NCI-H1105 (cell line): ENCODE data around the gene HYDIN.
"Not testable (repeated sequence)": the region's sequence is repeated elsewhere in the genome, so short reads cannot be mapped to it uniquely, and the experiment has no call there.

Experiments used
- DNase-seq: peaks from one replicate; lab custom pipeline; 2025; lab: John Stamatoyannopoulos, UW

HYDIN gene

DNA sequence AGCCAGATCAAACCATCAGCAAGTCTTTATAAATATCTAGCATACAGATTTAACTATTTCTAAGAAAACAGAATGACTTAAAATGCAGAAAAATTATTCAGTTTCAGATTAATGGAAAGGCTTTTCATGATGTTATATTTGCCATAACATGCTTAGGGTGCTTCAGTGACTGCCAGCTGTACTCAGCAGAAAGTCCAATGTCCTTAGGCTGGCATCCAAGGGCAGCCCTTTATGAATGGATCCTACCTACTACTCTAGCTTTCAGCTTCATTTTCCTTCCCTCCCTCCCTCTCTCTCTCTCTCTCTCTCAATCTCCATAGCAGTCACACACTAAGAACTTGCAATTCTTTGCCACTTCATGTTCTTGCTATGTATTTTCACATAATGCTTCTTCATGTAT is 124.6 kb downstream of the HYDIN start:
- not testable (repeated sequence) for DNase-seq

DNA sequence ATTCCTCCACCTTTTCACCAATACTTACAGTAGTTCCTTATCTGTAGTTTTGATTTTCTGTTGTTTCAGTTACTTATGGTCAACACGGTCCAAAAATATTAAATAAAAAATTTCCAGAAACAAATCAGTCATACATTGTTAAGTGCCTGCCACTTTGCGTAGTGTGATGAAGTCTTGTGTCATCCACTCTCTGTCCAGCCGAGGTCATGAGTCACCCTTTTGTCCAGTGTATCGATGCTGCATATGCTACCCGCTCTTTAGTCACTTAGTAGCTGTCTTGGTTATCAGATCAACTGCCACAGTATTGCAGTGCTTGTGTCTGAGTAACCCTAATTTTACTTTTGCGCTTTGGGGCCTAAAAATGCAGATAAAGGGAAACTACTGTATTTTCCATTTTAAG is 146.9 kb downstream of the HYDIN start:
- DNase-seq: not testable (repeated sequence)

DNA sequence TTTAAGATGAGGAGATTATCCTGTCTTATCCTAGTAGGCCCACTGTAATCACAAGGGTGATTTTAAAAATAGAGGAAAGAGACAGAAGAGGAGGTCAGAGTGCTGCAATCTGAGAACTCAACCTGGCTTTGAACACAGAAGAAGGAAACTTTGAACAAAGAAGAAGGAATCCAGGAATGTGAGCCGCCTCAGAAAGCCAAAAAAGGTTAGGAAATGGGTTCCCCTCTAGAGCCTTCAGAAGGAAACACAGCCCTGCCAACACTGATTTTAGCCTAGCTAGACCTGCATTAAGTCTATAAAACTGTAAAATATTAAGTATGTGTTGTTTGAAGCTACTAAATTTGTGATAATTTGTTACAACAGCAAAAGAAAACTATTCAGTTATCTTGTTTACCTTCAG is 149.7 kb downstream of the HYDIN start:
- not testable (repeated sequence) for DNase-seq

DNA sequence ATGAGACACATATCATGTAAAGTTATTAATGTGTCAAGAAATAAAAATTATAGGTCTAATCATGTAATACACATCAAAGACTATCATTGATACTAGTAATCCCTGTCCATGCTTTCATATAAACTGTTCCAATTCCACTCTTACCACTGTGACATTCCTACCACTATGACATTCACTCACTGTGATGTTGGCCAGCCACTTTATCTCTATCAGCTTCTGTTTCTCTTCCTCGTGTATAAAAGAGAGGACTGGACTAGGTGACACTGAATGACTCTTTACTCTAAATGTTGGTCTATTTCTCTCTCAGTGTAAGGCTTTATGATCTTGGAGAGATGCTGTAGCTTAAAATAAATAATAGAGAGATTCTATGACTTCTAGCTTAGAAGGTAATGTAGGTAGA is 150.3 kb downstream of the HYDIN start:
- DNase-seq: not testable (repeated sequence)

DNA sequence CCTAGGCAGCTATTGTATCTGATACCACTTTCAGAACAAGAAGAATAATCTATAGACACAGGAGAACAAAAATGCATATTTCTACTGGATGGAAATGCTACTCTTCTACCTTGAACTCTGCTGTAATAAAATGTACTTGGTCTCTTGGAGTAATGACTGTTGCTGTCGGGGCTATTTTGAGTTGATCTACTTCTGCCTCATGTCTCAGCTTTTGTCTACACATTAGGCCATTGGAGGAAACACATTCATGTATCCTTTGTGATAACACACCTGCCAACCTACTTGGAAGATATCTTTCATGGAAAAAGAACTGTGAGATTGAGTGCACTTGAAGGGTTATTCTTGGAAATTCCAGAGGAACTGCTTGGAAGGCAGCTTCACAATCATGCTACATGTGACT is 159.9 kb downstream of the HYDIN start:
- not testable (repeated sequence) for DNase-seq

DNA sequence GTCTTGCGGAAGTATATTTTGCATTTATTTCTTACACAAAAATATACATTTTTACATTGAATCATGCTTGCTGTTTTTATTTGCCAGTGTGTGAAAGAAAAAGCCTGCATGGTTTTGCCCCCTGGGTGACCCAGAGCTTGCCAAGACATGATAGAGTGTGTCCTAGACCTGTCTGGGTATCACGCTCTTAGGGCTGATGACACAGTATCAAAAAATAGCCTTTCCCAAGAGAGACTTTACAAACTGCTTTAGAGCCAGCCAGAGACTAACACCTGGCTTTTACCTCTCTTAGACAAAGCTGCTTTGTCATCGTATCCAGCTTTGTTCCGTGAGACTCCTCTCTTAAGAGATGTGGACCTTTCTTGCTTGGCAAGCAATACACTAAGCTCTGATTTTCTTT is 160.7 kb downstream of the HYDIN start:
- not testable (repeated sequence) for DNase-seq

DNA sequence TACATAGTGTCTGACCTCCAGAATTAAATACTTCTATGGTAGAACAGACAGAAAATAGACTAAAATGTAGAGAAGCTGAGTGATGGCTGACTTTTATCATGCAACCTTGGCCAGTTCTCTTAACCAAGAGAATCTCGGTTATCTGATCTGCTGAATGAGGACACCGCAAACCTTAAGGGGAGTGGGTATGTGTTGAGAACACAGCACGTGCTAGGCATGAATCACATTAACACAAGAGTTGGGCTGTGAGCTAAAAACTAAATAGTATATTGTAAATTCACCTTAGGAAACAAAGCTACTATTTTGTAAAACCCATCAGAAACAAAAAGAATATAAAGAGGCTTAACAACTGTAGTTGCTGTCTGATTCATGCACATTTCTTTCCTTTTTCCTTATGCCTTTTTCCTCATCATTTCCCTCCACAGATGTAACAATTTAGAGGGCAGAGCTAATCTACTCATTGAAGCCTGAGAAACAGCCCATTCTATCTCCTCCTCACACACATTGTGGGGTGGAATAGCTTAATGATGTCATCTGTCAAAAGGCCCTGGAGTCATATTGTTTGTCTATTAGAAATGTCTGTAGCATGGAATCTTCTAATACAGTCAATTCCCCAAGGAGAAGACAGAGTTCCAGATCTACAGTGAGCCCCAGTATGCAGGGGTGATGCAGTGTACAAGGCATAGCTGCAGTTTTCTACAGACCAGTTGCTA is 176.5 kb downstream of the HYDIN start:
- not testable (repeated sequence) for DNase-seq

DNA sequence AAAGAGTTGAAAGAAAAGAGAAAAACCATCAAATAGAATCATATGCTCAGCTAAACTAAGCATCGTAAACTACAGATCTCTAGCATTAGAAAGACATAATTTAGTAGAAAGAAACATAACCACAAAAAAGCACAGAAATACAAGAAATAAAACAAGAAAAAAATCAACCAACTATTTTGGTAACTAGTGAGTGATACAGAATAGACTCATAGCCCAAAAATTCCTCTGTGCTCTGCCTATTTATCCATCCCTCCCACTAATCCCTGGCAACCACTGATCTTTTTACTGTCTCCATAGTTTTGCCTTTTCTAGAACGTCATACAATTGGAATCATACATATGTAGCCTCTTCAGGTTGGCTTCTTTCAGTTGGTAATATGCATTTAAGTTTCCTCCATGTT is 180.2 kb downstream of the HYDIN start:
- not testable (repeated sequence) for DNase-seq

DNA sequence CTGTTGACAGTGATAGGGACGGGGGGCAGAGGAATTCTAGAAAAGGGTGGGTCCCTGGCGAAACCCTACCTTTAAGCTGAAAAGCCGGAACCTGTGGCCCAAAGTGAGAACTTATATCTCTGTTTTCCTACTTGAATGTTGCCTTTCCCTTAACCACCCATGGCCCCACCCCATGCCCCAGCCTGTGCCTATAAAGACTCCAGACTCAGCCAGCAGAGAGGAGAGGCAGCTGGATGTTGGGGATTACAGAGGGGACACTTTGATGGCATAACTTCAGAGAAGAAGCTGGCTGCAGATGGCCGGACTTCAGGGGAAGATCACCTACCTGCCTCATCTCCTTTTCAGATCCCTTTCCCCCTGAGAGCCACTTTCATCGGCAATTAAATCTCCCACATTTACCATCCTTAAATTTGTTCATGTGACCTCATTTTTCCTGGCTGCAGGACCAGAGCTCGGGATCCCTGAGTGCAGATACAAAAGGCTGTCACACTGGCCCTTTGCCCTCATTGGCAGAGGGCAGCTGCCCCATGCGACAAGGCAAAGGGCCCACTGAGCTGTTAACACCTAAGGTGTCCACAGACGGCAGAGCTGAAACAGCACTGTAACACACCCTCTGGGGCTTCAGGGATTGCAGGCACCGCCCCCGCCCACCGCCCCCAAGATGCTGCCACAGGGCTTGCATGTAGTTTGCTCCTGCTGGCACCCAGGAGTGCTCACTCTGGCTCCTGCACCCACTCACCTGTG is 191.0 kb downstream of the HYDIN start:
- not testable (repeated sequence) for DNase-seq

DNA sequence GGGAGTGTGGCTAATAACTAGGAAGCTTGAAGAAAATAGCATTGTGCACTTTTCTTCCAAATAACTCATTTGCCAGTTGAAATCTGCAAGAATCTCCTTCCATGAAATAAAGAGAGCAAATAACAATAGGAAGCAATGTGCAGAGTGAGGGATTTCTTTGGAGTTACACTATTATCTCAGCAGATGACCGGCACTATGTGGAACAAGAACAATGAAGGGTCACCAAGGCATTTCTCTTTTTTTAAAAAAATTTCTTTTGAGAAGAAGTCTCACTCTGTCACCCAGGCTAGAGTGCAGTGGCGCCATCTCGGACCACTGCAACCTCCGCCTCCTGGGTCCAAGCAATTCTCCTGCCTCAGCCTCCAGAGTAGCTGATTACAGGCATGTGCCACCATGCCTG is 192.1 kb downstream of the HYDIN start:
- not testable (repeated sequence) for DNase-seq

DNA sequence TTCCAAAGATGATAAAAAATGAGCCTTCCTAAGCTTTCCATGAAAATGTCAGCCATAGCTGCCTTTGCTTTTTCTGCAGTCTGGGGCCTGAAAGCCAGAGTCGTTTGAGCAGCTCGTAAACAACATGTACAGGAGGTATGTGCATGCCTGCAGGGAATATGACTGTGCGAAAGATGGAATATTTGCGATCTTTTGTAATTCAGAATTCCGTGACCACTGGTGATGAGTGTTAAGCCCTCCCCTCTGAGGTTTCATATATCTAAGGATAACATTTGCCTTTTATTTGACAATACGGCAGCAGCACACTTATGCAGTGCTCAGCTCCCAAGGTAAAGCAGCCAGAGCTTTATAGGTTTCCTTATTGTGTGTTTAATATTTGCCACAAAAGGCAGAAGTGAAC is 192.5 kb downstream of the HYDIN start:
- DNase-seq: not testable (repeated sequence)

DNA sequence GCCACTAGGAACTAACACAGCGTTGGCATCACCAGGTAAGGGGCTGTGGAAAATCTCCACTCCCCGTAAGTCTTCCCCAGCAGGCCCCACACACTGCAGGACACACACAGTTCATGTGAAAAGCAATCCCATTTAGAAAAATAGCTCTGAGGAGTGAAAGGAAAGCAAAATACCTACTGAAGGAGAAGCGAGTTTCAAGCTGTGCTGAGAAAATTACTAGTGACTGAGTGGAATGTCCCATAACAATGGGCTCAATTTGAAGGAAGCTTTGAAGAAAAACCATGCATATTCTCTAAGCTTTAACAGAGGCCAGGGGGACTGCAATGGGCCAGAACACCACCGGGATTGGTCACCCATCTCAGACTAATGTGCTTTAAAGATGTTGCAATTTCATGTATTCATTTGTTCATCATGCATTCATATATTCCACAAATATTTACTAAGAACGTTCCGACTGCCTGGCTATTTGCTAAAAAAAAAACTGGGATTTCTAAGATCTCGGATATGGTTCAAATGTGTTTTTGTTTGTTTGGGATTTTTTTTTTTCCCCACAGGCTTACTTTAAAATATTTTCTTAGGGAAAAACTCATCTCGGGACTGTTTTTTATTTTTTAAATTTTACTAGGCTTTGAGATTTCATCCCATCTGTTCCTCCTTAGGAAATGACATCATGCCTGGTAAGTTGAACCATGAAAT is 202.3 kb downstream of the HYDIN start:
- DNase-seq: not testable (repeated sequence)

DNA sequence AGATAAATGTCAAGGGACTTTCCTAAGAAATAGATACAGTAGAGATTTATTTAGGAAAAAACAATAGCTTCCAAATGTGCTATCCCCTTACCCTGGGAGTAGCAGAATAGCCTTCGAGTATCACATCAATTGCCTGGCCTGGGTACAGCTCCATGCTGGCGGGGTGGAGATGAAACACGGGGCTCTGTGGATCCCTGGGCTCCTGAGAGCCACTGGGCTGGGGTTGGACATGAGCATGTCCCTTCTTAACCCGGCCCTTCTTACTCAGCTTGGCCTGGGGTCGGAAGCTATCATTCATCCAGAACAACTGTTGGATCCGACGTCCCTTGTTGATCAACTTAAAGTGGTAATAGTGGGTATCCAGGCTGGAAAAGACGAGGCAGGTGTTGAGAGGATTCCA is 203.0 kb downstream of the HYDIN start:
- DNase-seq: not testable (repeated sequence)

DNA sequence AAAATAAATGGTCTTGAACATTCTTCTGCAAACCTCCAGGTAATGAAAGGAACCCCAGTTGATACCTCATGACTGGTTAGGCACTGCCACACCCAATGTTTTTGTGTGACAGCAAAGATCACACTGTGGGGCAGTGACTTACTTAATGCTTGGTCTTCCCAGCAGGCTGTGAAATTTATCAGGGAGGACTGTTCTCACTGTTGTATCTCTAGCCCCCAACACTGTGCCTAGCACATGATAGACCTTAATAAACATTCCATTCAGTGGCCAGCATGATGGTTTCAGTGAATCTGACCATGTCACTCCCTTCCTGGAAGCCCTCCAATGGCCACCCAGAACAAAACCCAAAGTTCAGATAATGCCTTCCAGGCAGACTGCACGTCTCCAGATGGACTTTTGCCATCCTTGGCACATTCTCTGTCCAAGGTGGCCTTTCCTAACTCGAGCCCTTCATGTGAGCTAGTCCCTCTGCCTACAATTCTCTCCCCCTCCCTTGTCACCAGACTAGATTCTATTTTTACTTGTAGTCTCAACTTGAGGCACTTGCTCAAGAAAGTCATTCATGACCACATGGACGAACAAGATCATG is 206.6 kb downstream of the HYDIN start:
- DNase-seq: not testable (repeated sequence)

DNA sequence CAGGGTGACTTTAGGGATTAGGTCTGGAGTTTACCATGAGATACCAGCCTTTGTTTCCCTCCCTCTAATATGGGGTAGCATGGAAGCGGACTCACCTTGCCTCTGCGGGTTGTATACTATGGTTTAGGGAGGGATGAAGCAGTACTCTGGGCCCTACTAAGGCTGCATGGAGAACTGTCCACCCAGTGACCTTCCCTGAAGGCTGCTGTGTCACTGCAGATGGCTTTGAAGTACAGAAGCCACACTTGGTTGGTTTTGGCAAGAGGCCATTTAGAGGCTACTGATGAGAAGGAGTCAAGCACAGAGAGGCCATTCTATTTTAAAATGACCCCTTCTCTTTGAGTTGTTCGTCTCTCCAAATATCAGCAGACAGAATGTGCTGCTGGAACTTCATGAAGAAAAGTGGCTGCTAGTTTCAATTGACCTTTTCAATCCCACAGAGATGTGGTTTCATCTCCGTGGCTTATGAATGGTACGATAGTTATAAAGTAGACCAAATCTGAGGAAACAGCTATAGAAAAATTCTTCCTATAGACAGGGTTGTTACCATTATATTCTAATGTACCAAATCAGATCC is 208.5 kb downstream of the HYDIN start:
- DNase-seq: not testable (repeated sequence)

DNA sequence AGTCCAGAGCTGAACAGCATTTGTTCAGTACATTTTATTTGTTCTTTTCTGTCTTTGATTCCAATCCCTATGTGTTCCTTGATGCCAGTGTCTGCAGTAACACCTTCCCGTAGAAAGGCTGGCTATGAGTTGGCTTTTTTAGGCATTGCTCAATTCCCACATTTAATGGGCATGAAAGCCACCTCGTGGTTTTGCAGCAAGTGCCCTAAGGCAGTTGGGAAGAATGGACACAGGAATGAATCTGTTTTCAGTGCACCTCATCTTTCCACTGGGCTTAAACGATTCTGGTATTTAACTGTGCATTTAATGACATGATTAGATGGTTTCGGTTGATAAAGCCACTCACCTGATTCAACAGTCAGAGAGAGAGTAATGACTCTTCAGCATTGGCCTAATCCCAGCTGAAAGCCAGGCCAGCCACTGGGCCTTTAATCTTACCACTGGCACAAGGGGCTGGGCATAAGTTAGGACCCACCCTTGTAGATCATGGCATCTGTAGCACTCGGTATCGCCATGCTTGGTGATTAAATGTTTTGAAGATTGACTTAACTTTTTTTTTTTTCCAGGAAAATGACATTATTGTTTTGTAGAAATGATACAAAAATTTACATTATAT is 211.3 kb downstream of the HYDIN start:
- DNase-seq: not testable (repeated sequence)

DNA sequence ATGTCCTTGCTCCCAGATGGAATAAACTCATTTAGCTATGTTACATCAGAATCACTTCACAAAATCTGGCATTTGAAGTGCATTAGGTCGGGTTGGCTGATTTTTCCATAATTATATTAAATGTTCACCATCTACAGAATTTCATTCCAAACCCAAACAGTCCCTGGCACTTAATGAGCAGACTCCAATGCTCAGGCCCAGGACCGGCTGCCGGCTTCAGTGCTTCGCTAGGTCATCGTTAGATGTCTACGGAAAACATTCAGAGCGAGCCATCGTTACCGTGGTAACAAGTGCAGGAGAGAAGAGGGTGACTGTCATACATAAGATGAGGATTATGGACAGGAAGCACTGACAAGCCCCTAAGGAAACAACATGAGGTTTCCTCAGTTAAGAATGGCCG is 215.1 kb downstream of the HYDIN start:
- not testable (repeated sequence) for DNase-seq

DNA sequence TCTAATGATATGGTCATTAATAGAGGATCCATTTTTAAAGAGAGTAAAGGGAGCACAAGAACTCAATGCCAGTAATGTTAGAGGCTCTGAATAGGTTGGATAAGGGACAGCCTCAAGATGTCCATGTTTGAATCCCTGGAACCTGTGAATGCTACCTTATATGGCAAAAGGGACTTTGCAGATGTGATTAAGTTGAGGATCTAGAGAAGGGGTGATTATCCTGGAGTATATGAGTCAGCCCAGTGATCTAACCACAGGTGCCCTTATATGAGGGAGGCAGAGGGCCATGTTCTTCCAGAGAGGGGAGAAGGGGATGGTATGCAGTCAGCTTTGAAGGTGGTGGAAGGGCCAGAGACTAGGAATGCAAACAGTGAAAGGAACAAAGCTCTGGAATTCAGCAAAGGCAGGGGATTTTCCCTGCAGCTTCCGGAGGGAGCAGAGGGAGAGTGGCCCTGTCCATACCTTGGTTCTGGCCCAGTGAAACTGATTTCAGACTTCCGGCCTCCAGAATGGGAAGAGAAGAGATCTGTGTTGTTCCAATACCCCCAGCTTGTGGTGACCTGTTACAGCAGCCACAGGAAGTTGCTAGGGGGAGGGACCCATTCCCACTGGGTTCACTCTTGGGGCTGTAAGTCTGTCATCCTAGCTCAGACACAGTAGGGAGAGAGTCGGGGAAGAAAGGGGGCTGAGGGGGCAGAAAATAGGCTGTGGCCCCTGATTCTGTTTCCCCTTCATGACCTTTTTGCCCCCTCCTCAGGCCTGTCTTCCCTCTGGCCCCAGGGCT is 220.9 kb downstream of the HYDIN start:
- DNase-seq: not testable (repeated sequence)

DNA sequence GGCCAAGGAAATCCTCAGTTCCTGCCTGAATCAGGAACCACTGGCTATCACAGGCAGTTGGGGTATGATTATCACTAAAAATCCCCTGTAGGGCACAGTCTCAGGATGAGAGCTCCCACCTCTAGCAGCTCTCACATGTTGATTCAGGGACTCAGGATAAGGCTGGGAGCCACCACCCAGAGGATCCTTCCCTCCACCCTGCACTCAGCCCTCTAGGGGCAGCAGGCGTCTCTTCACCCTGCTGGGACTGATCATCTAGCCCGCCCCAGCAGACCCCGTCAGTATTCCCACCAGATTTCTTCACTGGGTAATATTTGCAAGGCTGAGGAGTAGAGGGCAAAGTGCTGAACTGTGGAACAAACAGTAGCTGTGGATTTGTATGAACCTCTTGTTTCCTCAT is 224.0 kb downstream of the HYDIN start:
- DNase-seq: not testable (repeated sequence)

DNA sequence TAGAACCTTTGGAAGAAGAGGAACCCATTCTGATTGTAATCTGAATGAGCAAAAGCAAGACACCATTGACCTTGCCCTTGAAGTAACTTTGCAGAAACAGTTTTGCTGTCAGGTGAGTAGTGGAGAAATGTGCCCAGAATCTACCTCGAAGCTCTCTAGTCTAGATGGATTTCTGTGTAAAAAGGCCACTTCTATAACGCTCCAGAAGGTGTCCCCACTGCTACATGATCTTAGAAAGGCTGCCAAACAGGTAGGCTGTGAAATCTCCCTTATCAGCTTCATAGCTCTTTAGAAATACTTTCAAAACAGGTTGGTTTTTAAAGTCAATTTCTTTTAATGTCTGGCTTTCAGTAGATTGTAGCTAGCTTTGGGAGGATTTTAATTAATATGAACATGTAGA is 230.8 kb downstream of the HYDIN start:
- peak; percentile 7 for DNase-seq

DNA sequence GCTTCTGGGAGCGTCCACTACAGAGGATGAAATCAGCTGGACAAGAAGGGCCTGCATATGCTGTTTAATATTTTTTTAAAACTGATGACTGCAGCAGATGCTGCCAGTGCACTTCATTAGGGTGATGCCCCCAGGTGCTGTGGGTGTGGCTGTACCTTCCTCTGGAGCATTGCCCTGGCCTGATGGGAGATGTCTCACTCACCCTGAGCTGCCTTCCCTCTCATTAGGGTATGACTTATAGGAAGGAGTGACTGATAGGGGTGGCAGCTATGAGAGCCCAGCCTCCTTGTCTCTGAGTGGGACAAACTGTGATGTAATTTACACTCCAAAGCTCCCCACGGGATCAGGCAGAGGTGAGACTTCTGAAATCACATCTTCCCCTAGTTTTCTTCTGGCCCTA is 234.7 kb downstream of the HYDIN start:
- DNase-seq: not testable (repeated sequence)
